Limb (tissue), 2 donors: ENCODE results near the gene TSPAN16.
"Not testable (repeated sequence)": the region's sequence is repeated elsewhere in the genome, so short reads cannot be mapped to it uniquely, and the experiment has no call there.

Experiments used
- DNase-seq, 2 donors: peaks; one replicate each; pipeline ENCODE4 v3.0.0-alpha.2; 2016; ENCODE audit errors: extremely low spot score in 2 of 2

Gene TSPAN16

DNA sequence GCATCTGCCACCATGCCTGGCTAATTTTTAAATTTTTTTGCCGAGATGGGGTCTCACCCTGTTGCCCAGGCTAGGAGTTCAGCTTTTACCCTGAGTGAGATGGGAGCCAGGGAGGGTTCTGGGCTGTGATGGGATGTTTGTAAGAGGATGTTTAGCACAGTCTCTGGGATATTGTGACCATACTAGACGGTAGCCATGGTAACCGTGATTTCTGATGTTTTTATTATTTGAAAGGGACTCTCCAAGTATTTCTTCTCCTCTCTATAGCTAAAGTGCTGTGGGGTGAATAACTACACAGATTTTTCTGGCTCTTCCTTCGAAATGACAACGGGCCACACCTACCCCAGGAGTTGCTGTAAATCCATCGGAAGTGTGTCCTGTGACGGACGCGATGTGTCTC lies 10.4 kb downstream of the TSPAN16 start:
- no peak for DNase-seq

- DNase-seq: not testable (repeated sequence)
Measured at GRCh38 chr19:11320278-11320995, 24.5 kb downstream of the TSPAN16 start.

GRCh38 chr19:11321191-11322126 lies 25.5 kb downstream of the TSPAN16 start:
- DNase-seq: no peak

GRCh38 chr19:11322269-11323024 lies 26.5 kb downstream of the TSPAN16 start:
- DNase-seq: no peak

DNA sequence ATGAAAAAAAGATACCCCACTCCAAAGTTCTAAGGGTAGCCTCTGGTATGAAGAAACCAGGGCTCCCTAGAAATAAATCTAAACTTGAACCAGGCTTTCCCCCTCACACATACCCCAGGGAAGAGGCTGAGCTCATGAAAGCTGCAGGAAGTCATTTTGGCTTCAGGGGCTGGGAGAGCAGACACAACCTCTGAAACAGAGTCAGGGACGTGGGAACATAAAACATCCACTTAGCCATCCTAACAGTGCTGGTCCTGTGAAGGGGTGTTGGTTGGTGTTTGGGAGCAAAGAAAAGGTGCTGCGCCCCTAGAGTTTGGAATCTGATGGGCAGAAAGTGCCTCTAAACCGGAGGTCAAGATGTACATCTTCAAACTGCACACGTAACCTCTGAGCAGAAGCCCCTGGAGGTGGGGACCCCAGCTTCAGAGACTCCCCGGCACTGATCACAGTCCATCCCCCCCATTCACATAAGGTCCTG lies 27.7 kb downstream of the TSPAN16 start:
- no peak for DNase-seq

GRCh38 chr19:11324079-11324661 lies 28.2 kb downstream of the TSPAN16 start:
- peak; percentile 38 to 64 for DNase-seq

- DNase-seq: no peak
Measured at GRCh38 chr19:11324748-11325389, 28.9 kb downstream of the TSPAN16 start.

DNA sequence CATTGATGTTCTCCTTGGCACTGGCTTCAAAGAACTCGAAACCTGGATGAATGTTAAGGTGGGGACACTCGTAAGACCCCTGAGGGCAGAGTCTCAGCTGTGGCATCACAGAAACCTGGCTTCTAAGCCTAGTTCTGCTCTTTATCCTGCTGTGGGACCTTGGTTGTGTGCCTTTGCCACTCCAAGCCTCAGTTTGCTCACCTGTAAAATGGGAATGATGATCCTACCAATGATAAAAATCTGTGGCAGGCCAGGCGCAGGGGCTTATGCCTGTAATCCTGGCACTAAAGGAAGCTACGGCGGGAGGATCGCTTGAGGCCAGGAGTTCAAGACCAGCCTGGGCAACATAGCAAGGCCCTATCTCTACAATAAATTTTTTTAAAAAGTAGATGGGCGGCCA lies 29.6 kb downstream of the TSPAN16 start:
- DNase-seq: no peak

DNA sequence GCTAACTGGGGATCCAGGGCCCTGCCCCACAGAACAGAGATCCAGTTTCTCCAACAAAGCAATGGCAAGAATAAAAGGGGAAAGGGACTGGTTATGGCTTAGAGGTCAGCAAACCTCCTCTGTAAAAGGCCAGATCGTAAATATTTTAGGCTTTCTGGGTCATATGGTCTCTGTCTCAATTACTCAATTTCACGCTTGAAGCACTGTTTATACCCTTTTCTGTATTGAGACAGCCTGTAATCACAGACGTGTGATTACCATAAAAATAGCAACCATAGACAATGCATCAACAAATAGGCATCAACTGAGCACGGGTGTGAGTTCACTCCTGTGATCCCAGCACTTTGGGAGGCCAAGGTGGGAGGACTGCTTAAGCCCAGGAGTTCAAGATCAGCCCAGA lies 34.2 kb downstream of the TSPAN16 start:
- DNase-seq: no peak

GRCh38 chr19:11331502-11331901 lies 35.5 kb downstream of the TSPAN16 start:
- no peak for DNase-seq

- no peak for DNase-seq
Measured at GRCh38 chr19:11332822-11333221, 36.9 kb downstream of the TSPAN16 start.

DNA sequence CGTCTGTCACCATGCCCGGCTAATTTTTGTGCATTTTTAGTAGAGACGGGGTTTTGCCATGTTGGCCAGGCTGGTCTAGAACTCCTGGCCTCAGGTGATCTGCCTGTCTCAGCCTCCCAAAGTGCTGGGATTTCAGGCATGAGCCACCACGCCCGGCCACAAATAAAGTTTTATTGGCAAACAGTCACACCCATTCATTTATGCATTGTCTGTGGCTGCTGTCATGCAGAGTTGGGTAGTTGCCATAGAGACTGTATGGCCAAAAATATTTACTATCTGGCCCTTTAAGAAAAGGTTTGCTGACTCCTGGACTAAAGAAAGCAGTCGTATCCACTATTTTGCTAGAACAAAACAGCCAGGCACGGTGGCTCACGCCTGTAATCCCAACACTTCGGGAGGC lies 37.9 kb downstream of the TSPAN16 start:
- DNase-seq: not testable (repeated sequence)

DNA sequence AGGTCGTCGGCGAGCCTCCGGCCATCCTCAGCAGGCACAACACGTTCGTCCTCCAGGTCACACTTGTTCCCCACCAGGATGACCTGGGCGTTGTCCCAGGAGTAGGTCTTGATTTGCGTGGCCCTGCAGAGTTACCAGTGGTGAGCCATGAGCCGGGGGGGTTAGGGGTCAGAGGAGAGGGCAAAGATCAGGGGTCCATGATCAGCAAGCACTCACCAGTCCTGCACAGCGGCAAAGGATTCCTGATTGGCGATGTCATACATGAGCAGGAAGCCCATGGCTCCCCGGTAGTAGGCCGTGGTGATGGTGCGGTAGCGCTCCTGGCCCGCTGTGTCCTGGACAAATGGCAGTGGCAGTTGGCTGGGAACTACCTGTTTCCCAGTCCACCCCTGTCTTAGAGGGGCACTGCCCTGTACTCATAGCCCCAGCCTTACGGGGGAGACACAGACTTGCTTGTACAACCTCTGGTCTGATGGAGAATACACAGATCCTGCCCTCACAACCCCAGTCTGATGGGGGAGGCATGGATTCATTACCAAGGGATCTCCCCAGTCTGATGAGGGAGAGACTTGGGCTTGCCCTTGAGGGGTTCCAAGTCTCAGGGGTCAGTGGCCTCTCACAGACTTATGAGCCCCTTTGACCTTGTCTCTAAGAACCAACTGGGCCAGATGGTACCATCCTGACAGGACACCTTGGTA lies 39.6 kb downstream of the TSPAN16 start:
- no peak for DNase-seq

GRCh38 chr19:11337080-11337479 lies 41.1 kb downstream of the TSPAN16 start:
- no peak for DNase-seq

GRCh38 chr19:11338121-11338520 lies 42.2 kb downstream of the TSPAN16 start:
- DNase-seq: peak in 1 of 2 donors; percentile 30

GRCh38 chr19:11338569-11339253 lies 42.8 kb downstream of the TSPAN16 start:
- DNase-seq: peak in 1 of 2 donors; percentile 31

GRCh38 chr19:11339254-11340098 lies 43.5 kb downstream of the TSPAN16 start, which contains the start of gene RAB3D:
RAB3D (minus strand) TSS chr19:11339657; CDS start chr19:11337399, 2,258 bp downstream.
- peak; percentile 93 to 96 for DNase-seq

- DNase-seq: not testable (repeated sequence)
Measured at GRCh38 chr19:11340099-11340467, 44.1 kb downstream of the TSPAN16 start.

DNA sequence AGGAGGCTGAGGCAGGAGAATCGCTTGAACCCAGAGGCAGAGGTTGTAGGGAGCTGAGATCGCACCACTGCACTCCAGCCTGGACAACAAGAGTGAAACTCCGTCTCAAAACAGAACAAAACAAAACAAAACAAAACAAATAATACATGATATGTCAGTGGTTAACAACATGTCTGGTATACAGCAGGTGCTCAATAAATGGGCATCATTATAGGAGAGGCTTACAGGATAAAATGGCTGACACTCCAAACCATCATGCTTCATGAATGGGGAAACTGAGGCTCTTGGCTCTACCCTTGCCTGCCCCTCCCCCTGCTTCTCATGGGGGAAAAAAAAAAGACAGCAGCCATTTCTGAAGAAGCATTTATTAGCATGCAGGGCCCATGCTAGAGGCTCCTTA lies 46.5 kb downstream of the TSPAN16 start:
- DNase-seq: no peak
